ENCODE results near the gene KDM5B.
"Not testable (repeated sequence)": the region's sequence is repeated elsewhere in the genome, so short reads cannot be mapped to it uniquely, and the experiment has no call there.

DNA sequence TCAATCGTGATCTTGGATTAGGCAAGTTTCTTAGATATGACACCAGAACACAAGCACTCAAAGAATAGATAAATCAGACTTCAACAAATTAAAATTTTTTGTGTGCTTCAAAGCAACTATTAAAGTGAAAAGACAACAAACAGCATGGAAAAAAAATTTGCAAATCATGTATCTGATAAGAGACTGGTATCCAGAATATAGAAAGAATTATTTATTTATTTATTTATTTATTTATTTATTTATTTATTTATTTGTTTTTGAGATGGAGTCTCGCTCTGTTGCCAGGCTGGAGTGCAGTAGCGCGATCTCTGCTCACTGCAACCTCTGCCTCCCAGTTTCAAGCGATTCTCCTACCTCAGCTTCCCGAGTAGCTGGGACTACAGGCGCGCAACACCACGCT, 21.0 kb upstream of the KDM5B start:
- not testable (repeated sequence) for TF ChIP-seq POLR2A (IDR thresholded peaks at IDR 0.05)
- TF ChIP-seq, protein P1, sequence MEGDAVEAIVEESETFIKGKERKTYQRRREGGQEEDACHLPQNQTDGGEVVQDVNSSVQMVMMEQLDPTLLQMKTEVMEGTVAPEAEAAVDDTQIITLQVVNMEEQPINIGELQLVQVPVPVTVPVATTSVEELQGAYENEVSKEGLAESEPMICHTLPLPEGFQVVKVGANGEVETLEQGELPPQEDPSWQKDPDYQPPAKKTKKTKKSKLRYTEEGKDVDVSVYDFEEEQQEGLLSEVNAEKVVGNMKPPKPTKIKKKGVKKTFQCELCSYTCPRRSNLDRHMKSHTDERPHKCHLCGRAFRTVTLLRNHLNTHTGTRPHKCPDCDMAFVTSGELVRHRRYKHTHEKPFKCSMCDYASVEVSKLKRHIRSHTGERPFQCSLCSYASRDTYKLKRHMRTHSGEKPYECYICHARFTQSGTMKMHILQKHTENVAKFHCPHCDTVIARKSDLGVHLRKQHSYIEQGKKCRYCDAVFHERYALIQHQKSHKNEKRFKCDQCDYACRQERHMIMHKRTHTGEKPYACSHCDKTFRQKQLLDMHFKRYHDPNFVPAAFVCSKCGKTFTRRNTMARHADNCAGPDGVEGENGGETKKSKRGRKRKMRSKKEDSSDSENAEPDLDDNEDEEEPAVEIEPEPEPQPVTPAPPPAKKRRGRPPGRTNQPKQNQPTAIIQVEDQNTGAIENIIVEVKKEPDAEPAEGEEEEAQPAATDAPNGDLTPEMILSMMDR (IDR thresholded peaks at IDR 0.05), result not testable (repeated sequence)

All from uterus (tissue), 2 donors.